IPS DF 4.7 (cell line): ENCODE data around the gene SLC2A9.
"Not testable (repeated sequence)": the region's sequence is repeated elsewhere in the genome, so short reads cannot be mapped to it uniquely, and the experiment has no call there.

Source experiments
- DNase-seq: peaks from one replicate; pipeline ENCODE4 v3.0.0-alpha.2; 2013; ENCODE audit warnings: low spot score; ENCODE audit errors: extremely low read depth

SLC2A9 gene

DNA sequence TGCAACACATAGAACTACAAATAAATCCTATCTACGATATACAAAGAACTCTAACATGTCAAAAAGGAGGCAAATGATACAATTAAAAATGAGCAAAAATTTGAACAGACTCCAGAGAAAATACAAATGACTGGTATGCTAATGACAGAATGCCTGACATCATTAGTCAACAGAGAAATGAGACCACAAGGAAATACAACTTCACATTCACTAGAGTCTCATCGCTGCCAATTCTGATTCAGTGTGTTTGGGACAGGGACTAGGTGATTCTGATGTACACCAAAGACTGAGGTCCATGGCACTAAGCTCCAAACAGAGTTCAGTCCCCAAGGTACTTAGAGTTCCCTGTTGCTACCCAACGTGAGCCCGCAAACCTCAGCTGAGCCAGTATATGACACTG lies 23.4 kb downstream of the SLC2A9 start:
- no peak for DNase-seq

DNA sequence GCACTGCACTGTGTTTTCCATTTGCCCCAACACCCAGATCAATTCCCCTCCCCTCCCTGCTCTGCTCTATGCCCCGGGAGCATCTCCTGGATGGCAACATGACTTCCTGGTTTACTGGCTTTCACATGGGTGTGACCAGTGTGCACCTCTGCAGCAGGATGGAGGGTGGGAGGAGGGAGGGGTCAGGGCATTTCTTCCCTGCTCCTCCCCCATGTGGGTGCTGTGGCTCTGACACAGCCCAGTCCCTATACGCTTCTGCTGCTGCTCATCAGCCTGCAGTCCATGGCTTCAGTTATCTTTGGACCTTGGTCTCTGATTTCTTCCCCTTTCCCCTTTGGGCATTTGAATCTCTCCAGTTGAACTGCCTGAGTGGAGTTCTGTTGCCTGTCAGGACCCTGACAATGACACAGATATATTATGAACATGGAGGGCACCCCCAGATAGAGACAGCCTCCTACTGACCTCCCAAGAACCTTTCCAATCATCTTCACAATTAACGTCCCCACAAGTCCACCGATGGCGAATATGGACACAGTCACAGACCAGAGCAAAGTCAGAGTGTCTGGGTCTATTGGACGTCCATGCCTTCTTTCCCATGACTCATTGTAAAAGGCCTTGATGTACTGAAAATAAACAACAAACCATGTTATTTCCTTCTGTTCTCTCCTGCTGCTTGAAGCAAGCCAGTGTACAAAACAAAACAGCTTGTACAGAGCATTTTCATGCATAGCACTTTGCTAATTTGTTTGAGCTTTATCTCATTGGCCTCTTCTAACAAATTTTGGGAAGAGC lies 24.8 kb downstream of the SLC2A9 start:
- DNase-seq, result no peak

DNA sequence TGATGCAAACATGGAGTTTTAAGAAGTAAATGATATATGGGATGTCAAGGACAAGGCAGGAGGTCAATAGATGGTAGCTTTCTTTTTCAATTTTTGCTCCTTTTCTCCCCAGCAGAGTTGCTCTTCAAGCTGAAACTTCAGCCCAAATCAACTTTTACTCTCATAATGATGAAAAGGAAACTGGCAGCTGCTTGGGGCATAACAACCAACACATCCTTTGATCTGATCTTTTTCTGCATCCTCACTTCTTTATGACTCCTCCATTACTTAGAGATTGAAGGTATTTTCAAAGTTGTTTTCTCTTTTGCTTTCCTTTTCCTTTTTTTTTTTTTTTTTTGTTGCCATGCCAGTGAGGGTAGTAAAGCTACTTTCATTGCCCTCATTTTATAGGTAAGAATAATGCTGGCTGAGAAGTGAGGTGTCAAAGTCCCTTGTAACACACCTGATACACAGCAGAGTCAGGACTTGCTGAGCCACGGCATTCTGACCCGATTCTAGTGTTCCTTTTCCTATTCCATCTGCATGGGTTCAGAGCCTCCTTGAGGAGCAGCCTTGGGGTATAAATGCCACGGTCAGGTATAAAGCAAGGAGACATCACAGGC lies 26.9 kb downstream of the SLC2A9 start:
- no peak for DNase-seq

DNA sequence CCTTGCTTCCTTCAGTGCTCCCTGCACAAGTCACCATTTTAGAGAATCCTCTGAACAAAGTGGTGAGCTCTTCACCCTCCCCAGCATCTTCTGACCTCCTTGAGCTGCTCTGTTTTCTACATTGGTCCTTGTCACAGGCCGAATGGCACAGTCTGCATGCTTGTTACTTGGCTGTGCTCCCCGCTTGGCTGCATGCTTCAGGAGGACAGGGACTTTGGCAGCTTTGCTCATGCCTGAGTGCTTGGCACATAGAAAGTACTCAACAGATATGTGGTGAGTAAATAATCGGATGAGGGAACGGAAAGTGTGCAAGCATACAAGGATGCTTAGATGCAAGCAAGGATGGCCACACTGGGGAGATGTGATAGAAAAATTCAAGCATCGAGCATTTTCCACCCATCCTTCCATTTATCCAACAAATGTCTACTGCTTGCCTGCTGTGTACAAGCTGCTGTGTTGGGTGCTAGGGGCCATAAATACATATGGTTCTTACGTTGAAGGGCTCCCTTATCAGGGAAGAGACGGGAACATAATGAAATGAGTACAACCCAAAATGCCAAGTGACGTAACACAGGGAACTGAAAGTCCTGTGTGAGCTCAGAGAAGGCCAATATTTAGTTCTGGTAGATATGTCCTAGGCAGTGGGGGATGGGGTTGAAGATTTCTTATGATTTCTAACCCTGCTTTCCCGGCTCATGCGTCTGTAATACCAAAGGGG lies 31.2 kb downstream of the SLC2A9 start:
- DNase-seq, result no peak

DNA sequence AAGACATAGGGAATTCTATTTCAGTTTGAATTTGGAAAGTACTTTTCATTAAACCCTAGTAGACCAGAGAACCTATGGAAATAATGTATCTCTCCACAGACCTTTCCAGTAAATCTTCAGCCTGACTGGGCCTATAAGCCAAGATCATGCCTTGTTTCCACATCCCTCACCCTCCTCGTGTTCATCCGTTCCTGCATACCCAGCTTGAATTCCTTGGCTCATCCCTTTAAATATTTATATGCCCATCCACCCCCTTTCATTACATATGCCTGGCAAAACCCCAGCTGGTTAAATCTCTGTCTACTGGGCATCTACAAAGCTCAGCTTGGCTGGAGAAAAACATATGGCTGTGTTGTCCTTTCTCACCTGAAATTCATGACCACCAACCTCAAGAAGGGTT lies 32.4 kb downstream of the SLC2A9 start:
- no peak for DNase-seq

DNA sequence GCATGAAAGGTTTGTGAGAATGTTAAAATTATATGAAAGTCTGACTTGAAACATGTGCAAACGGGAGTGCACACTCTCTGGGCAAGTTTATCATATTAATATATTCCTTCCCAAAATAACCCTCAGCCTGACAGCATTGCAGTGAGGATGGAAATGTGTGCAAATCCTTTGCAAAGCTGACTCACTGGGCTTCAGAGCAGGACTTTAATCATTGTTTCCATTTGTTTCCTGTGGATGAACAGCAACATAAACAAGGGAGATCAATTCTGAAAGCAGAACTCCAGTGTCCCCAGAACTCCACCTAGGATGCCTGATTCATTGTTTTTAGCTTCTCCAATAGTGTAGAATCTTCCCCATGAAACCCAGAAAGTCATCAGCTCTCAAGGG lies 32.9 kb downstream of the SLC2A9 start:
- DNase-seq, result no peak

DNA sequence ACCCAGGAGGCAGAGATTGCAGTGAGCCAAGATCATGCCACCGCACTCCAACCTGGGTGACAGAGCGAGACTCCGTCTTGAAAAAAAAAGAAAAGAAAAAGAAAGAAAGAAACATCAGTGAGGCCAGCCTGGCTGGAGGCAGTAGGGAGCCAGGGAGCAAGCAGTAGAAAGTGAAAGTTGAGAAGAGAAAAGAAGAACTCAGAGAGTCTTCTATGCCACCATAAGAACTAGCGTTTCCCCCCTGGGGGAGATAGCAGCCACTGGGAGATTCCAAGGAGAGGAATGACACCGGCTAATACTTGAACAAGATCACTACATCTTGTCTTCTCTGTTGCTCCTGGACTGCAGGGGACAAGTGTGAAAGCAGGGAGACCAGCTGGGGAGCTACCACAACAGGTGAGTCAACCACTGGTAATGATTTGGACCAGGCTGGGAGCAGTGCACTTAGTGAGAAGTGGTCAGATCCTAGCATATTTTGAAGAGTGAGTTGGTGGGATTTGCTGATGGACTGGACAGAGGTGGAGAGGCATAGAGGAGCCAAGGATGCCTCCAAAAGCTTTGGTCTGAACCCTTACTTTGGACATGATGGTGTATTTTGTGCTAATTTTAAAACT lies 33.4 kb downstream of the SLC2A9 start:
- no peak for DNase-seq

DNA sequence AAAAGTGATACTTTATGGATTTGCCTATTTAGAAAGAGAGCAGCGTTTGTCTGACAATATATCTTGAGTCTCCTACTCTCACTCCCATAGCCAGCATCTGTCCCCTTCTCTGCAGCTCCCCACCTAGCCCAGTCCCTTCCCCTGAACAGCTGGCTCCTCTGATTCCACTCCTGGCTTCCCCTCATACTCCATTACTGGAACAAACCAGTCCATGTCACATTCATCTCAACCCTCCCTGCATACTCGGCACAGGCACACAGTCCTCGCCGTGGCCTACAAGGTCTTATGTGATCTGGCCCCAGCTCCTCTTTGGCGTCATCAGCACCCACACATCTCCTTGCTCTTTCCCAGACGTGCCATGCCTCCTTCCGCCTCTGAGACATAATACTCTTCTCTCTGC lies 36.7 kb downstream of the SLC2A9 start:
- DNase-seq, result no peak

DNA sequence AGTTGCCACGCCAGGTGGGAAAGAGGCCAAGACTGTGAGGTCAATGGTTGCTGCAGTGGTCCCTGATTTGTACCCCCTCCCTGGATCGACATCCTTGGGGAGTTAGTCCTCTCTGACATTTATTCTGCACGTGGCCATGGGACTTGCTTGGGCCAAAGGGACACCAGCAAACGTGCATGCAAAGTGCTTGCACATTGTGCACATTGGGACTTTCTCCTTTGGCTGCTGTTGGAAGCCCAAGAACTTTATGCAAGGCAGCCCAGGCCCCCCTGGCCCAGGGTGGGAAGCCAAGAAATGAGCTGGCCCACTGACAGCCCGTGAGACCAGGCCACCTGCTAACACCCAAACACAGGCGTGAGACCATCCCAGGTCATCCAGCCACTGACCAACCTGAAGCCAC lies 38.1 kb downstream of the SLC2A9 start:
- DNase-seq, result no peak

DNA sequence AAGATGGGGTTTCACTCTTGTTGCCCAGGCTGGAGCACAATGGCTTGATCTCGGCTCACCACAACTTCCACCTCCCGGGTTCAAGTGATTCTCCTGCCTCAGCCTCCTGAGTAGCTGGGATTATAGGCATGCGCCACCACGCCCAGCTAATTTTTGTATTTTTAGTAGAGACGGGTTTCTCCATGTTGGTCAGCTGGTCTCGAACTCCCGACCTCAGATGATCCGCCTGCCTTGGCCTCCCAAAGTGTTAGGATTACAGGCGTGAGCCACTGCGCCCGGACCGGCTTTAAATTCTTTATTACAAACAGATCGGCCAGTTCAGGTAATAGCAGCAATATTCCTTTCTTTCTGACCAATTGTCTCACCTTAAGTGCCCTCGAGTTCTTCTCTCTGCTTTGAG lies 39.4 kb downstream of the SLC2A9 start:
- DNase-seq, result not testable (repeated sequence)

DNA sequence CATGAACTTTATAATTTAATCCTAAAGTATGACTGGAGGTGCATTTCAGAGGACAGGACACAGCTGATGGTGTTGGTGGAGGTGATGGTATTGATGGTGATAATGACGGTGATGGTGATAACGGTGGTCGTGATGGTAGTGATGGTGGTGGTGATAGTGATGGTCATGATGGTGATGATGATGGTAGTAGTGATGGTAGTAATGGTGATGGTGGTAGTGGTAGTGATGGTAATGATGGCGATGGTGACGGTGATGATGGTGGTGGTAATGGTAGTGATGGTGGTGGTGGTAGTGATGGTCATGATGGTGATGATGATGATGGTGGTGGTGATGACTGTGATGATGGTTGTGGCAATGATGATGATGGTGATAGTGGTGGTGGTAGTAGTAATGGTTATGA lies 40.4 kb downstream of the SLC2A9 start:
- DNase-seq, result no peak

DNA sequence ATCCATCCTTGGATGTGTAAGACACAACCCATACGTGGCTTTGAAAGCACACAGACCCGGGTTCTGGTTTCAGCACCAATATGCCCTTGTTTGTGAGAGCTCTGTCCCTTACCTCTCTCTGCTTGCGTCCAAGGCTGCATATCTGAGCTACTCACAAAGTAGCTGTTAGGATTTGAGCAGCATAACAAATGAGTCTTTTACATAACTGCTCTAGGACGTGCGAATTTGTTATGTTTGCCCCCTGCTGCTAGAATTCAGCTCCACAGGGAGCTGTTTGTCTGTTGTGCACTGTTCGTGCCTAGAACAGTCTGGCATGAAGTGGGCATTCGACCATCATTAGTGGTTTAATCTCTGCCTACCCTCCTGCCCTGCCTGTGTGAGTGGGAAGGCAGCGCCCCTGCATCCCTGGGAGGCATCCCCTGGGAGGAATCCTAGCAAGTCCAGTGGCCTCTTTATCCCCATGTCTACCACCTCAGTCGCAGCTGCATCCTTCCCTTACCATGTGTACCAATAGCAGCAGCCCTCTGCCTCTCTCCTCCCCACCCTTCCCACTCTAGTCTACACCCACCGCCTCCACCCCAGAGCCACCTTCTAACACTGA lies 42.1 kb downstream of the SLC2A9 start:
- DNase-seq, result peak; percentile 9

DNA sequence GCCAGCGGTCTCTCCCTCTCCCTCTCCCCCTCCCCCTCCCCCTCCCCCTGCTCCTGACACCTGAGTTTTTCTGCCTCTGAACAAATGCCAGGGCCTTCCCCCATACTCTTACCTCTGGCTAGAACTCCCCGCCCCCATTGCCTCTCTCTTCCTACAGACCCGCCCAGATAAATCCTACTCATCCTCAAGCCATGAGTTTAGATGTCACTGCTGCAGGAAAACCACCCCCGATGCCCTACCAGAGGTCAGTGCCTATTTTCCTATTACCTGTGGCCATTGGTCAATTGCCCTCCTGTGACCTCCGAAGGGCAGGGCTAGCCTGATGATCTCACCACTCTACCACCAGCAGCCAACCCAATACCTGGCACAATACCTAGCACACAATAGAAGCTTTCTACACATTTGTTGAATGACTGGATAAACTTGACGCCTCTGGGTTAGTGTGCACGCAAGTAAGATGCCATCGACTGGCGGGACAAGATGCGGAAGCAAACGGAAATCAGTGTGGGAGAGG lies 43.7 kb downstream of the SLC2A9 start:
- no peak for DNase-seq

DNA sequence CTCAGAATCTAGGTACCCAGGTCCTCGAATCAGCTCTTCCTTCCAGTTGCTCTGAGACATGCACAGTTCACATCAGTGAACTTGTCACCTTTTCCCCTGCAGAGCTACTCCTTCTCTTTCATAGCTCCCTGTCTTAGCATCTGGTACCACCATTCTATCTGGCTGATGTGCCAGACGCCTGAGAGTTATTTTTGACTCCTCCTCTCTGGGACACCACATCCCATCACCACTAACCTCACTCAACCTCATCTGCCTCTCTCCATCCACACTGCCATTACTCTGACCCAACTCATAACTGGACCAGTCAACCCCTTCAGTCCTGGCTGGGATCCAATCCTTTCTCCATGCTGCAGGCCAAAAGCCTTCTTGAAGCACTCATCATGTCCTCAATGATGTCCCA lies 44.5 kb downstream of the SLC2A9 start:
- DNase-seq, result no peak

DNA sequence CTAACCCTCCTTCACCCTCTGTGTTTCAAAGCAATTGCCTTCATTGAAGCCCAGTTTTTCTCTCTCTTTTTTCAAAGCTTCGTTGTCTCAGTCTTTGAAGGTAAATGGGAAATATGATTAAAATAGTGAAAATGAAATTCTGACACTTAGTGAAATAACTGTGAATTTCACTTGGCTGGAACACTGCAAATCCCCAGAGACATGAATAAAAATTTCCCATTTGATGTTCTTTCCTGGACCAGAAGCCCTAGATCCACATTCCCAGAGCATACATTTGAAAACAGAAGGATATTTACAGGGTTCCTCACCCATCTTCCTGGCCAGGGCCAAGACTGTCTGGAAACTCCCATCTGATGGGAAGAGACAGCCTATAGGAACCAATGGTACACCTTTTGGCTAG lies 45.0 kb downstream of the SLC2A9 start:
- DNase-seq, result no peak

DNA sequence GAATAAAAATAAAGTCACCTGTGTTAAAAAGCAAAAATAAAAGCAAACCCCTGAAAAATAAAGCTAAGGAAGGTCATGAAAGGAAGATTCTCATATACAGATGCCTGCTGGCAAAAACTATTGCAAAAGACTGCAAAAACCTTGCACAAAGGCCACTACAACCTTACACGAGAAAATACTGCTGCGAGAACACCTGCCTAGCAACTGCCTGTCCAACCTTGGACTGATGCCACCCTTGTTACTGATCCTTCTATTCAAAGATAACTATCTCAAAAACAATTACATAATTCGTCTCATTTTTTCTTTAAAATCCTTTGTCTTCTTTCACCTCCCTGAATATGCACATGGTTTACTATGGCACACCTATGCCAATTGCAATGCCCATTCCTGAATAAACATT lies 49.6 kb downstream of the SLC2A9 start:
- no peak for DNase-seq

DNA sequence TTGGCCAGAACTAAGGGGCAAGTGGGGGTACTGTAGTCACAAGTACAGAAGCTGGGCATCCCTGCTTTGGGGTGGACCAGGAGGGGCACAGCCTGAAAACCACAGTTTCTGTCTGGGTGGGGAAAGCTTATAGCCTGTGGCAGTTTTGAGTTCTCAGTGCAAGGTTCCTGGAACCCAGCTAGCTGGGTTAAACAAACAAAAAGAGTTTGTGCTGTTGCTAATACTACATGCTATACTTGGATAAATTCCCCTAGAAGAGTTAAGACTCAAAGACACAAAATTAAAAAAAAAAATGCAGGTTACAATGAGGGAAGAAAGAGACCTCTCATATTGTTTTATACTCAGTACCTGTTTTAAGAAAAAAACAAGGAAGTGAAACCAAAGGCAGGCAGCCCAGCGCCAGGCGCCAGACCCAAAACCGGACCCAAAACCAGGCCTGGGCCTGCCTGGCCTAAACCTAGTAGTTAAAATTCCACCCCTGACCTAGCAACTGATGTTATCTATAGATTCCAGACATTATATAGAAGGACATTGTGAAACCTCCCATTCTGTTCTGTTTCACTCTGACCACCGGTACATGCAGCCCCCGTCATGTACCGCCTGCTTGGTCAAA lies 50.8 kb downstream of the SLC2A9 start:
- DNase-seq, result no peak

DNA sequence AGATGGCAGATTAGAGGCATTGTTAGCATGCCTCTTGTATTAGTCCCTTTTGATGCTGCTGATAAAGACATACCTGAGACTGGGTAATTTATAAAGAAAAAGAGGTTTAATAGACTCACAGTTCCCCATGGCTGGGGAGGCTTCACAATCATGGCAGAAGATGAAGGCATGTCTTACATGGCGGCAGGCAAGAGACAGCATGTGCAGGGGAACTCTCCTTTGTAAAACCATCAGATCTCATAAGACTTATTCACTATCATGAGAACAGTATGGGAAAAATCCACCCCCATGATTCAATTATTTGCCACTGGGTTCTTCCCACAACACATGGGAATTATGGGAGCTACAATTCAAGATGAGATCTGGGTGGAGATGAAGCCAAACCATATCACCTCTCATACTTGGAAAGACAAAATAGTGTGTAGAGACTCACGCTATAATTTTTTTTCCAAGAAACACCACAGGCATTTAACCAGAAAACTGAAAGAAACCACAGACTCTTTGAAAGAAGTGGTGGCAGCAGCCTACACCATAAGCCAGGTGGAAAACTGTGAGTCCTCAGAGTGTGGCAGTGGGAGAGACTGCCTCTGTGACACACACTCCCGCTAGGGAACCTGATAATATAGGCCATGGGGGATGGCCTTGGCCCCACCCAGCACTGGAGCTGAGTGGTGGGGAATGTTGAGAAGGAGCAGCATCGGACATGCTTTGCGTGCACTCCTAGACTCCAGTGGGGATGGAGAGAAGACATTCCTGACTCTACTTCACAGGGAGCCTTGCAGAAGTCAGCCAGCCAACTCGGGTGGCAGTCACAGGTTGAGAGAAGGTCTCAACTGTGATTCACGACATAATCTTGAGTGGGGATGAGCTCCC lies 51.5 kb downstream of the SLC2A9 start:
- DNase-seq, result no peak

DNA sequence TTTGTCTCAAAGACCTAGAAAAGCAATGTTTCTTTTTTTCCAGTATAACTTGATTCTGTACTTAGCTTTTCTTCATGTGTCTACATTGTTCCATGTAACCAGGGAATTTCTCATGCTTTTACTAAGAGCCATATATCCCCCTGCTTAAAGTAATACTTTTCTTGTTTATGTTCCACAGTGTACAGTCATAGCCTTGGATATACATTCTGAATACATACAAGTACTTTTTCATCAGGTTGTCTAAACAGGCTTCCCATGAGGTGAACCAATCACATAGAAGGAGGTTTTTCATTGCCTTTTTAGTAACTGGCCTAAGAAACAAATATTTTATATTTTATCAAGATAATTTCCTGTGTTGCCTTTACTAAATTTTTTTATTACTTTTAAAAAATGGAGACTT lies 52.8 kb downstream of the SLC2A9 start:
- no peak for DNase-seq

DNA sequence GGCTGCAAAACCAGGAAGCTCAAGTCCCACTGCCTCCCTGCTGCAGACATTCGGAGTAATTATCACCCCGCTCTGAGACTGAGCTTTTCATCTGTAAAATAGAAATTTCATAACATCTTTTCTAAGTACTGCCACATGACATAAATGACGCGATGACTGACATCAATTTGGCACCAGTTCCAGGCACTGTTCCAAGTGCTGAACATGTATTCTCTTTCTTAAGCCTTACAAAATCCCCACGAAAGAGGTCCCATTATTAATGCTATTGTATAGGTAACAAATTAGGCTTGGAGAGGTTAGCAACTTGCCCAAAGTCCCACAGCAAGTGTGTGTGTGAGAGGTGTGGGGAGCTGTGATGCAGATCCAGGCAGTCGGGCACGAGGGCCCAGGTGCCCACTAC lies 56.4 kb downstream of the SLC2A9 start:
- no peak for DNase-seq
